Right forelimb (tissue), 1 donor: Measurements from ENCODE around the gene PARD3B.

Source experiments
- DNase-seq: peaks from one replicate; pipeline ENCODE4 v3.0.0-alpha.2; 2018

PARD3B gene

DNA sequence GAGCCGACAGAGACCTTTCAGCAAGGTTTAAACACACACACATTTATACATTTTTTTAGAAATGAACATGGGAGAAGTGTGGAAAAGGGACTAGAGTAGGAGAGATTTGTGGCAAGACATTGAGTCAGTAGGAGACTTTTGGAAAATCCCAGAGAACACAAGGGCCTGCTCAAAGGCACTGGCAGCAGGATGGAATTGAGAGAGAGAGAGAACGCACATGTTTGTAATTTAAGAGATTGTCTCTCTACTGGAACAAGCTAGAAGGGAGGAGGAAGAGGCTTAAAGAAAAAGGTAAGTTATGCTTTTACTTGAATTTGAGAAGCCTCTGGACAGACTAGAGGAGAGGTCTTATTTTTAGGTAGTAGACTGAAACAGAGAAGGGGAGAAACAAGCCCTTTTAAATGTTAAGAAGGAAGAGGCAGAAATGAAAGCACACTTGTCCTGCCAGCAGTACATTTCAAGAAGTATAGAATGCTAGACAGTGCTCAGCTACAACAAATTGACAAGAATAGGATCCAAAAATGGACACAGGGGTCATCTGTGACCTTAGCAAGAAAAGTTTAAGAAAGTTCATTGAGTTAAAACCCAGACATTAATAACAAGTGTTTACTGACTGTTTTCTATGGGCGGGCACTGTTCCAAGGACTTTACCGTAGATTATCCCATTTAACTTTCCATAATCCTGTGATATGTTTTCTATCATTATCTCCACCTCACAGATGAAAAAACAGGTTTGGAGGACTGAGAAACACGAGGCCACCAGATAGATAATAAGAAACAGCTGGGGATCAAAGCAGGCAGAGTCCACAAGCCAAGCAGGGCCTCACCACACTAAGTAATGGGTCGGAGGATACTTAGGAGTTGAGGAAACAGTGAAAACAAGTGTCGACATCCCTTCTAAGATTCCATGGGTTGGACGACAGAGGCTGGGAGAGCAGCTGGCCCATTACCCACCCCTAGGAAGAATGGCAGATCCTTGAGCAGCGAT, 830.5 kb downstream of the PARD3B start:
- no peak for DNase-seq

DNA sequence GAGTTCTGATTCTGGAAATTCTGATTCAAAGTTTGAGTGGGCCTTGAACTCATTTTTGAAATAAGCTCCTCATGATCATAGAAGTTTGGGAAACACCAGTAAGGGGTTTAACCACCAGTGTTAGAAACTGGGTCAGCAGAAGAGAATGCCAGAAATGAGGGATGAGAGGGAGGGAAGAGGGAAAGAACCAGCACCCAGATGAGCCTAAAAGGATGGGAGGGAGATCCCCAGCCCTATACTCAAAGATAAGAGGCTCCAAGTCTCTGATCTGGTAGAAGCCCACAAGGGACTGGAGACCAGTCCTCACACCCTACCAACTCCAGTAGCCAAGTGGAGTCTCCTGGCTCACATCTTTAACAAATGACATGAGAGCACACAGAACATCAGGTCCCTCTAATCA, 832.0 kb downstream of the PARD3B start:
- no peak for DNase-seq

DNA sequence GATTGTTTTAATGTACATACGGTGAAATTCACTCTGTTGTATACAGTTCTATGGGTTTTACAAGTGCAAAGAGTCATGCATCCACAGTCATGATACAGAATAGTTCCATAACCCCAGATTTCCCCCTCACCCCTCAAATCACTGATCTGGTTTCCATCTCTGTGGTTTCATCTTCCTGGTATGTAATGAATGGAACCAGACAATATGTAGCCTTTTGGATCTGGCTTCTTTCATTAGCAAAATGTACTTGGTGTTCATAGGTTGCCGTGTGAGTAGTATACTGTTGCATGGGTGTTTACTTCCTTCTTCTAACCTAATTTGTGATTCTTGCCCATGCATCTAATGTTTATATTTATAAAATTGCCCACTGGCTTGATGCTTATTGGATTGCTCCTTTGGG, 838.3 kb downstream of the PARD3B start:
- DNase-seq = no peak

DNA sequence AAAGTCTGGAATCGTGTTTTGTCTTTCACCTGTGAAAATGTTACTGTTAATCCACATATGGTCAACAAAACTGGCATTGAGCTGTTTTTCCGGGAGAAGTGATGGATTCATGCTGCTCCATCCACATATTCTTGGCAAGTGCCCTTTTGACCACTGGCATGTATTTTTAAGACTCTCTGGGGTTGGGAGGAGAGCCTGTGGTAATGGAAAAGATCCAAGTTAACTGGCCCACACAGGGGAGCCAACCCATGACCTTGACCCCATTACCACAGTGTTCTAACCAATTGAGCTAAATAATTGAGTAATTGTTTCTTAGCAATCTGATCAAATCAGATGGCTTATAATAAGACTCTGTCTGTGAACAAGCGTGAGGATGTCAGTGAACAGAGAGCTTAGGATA, 840.8 kb downstream of the PARD3B start:
- no peak for DNase-seq

DNA sequence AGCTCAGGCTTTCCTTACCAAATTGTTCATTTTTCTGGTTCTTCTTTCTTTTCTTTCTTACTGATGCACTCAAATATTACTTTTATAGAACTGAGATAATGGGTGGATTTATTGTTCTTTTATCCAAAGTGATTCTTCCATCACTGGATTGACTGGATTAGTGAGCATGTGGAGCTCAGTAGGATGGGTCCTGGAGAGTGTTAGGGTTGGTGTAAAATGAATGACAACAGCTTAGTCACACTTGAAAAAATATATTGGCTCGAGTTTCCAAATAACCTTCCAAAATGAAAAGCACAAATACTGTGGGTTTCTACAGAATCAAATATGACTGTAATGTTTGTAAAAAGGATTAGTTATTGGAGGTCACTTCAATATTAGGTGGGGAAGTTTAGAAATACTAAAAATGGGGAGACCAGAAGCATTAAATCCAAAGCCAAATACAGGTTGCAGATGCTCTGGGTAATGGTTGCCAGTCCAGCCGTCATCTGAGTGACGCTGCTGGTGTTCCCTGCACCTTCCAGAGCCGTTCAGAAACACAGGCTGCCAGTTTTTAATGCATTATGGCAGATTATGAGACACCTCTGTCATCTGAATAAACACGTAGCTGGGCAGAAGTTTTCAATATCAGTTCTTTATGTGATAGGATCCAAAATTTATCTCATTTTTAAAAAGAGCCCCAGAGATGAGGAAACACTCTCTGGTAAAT, 842.2 kb downstream of the PARD3B start:
- DNase-seq = no peak

DNA sequence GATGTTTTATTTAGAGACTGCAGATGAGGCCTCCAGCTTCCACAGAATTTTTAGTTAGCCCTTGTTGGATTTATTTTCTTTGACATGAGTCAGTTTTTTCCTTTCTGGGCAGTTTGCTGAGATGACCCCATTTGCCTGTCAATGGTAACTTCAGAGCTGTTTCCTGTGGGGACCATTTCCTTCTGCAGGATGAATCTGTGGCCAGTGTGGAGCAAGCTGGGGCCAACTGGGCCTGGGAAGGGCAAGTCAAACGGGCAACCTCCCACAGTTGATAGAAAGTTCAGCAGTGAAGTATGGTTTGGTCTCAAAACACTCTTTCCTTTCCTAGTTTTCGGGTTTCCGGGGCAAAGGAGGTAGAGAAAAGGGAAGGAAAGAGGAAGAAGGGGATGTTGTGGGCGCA, 845.6 kb downstream of the PARD3B start:
- no peak for DNase-seq

DNA sequence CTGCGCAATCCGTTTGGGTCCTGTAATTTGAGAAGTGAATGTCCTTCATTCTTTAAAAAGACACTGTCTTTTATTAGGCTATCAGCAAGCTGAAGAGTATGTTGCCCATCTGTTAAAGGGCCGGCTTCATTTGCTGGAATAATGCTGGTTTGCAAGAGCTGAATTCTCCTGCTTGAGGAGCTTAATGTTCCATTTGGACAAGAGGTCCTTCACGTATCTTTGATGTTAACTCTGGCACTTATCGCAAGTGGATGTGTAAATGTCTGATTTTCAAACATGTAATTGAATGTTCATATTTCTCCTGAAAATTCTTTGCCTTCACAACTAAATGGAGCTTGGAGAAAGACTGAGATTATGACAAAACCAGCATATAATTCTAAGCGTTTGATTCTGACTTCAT, 856.2 kb downstream of the PARD3B start:
- no peak for DNase-seq

DNA sequence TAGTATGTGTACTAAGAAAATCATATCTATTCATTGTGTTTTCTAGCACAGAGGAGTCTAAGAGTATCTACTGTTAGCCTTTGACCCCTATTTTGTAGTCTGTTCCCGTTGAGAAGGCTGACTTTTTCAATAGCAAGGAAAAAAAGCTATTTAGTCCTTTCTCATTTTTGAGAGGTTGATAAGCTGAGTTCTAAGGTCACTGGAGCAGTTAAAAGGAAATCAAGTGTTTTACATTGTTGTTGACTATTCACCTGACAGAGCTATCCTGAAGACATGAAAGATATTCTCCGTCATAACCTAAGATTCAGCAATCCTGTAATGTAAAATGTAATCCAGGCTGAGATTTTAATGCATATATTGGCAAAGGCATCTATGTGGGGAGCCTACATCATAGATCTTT, 856.7 kb downstream of the PARD3B start:
- no peak for DNase-seq

DNA sequence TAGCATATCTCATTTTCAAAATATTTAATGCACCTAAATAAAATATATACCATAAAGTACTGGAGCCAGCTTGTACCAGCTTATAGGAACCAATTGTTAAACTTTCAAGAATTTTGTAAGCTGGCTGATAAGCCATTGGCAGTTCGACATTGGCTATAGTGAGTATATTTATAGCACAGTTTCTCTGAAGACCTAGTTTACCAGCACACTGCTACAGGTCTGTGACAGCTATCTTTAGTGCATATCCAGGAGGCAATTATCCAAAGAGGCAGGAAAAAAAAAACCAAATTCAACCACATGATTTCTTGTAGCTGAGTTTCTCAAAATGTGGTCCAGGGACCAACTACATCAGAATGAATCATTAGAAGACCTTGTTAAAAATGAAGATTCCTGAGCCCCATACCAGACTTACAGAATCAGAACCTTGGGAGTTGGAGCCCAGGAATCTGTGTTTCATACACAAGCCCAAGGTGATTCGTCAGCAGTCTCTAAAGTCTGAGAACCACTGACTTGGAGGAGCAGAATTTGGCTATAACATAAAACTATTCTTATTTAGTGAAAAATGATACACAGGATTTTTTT, 858.1 kb downstream of the PARD3B start:
- DNase-seq = no peak

DNA sequence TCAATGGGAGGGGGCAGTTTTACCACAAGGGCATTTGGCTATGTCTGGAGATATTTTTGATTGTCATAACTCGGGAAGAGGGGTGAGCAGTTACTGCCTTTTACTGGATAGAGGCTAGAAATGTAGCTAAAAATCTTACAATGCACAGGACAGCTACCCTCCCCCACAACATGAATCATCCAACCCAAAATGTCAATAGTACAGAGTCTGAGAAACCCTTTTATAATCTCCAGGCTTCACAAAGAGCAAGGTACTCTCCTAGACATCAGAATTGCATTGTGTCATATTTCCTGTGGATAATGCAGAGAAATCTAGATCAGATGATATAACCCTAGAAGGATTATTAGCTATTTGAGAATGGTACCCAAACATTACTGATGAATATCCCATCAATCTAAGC, 859.9 kb downstream of the PARD3B start:
- no peak for DNase-seq

DNA sequence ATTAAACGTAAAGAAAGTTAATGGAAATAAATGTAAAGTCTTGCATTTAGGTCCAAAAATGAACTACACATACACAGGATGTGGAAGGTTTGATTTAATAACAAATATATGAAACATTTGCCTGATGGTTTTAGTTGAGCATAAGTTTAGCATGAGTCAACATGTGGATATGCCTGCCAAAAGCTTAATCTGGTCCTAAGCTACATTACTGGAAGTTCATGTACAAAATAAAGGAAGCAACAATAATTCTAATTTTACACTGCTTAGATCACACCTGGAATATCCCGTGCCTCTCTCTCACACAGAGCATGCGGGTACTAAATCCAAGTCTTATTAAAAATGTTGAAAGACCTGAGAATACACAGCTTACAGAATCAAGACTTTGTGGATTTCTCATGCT, 860.5 kb downstream of the PARD3B start:
- no peak for DNase-seq

DNA sequence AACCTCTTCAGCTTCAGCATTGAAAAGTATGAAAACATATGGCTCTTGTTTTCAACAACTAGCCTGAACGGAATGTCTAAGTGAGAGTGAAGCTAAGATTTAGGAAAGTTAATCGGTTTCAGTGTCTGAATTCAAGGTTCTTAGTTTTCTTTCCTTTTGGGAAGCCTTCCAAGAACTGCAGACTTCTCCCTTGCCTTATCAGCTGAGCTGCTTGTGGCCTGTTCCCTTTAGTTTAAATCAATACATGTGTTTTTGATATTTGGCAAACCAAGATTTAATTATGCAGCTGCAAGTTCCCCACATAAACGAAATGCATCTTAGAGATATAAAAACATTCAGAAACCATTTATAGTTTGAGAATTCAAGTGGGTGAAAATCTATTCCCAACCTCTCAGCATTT, 862.7 kb downstream of the PARD3B start:
- no peak for DNase-seq

DNA sequence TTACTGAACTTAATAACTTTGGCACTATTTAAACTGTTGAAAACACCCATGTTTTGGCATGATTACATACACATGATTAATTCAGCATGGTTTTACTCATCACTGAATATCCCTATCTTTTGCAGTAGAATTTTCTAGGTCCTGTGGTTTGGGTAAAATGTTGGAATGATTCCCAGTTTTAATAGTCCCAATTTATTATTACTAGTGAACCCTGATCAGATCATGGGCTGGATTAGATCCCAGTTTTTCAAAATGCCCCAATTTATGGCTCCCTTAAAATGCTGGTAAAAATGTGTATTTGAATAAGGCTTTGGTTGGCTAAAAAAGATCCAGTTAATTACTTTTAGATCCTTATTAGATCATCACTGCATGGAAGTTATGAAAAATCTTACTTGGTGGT, 863.4 kb downstream of the PARD3B start:
- no peak for DNase-seq

DNA sequence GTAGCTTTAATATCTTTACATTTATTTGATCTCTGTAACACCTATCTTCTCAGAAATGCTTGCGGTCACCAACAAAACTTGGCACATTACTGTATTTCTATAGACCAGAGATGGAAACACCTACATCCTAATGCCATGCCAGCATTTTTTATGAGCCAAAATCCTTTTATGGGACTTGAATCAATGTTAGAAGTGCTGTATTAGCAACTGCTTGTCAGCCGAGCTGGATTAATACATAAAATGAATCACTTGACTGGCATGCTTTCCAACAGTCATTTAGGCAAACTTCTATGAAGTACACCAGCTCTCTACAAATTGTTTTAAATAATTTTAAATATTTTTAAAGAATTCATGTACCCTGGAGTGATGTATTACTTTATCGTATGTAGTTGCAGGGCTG, 864.1 kb downstream of the PARD3B start:
- no peak for DNase-seq

DNA sequence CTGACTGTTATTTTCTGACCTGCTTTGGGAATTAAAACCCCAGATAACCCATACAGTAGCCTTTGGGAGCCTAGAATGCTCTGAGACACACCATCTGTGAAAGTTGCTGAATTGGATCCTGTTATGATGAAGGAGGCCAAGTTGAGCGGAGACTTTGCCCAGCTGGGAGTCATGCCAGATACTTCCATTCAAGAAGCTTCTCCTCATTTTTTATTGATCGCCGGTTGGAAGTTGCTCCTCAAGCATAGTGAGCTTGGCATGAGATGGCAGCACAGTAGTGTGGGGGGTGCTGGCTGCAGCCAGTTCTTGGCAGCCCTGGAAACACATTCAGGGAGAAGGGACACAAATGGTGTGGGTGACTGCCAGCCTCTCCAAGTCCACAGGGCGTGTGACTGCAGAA, 866.3 kb downstream of the PARD3B start:
- peak; percentile 48 for DNase-seq

DNA sequence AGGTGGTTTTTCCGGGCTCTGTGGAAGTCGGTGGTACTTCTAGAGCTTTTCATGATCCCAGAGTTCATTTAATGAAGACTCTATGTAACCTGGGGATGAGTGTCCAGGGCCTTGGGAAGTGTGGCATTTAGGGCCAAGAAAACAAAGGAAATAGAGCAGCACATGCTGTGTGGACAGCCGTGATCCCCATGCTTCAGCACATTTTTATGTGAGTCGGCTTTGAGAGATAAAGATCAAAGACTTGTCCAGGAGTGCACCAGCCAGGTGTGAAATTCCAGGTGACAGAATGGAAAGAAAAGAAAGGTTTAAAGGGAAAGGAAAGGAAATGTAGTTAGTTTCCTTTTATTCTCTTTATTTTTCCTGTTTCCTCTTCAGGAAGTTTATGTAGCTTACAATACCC, 879.1 kb downstream of the PARD3B start:
- DNase-seq = no peak

DNA sequence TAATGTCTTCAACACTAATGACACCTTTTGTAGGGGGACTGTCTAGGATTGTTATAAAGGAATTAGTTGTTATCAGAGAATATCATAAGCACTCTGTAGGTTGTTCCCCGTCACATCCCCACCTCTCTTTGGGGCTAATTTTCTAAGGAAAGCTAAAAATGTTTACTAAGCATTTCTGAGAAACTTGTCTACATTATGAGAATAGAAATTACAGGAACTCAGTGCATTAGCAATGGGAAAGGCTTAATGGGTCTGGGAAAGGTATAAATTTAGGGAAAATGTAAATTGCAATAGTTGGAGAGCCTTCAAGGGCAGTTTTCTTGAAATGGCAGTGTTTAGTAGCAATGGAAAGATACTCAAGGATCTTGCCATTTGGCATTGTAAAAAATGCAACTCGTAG, 879.8 kb downstream of the PARD3B start:
- DNase-seq = no peak

DNA sequence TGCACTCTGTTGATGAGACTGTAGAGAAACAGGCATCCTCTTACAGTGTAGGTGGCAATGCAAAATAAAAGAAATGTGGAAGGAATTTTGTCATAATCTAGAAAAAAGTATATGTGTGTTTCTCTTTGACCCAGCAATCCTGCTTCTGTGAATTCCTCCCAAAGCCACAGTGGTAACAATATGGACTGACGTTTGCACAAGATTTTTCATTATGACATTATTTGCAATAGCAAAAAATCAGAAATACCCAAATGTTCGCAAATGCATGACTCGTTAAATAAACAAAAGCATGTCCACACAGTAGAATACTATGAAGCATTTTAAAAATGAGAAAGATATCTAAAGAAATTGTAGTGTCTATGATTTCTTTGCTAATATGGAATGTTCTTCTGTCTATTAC, 881.8 kb downstream of the PARD3B start:
- DNase-seq = no peak

DNA sequence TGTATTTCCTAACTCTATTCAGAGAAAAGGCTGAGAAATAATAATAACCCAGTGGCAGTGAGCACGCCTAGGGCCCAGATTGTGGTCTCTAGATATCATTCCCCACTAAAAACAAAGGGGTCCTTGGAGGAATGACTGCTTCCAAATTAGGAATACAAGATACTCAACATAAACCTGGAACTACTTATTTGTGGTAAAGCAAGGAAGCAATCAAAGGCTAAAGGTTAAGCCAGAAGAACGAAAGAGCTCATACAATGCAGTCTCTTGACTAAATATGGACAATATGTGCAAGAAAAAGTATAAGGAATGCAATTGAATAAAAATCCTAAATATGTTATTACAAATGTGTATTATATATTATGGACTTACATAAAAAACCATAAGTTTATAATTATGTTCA, 883.5 kb downstream of the PARD3B start:
- DNase-seq = no peak

DNA sequence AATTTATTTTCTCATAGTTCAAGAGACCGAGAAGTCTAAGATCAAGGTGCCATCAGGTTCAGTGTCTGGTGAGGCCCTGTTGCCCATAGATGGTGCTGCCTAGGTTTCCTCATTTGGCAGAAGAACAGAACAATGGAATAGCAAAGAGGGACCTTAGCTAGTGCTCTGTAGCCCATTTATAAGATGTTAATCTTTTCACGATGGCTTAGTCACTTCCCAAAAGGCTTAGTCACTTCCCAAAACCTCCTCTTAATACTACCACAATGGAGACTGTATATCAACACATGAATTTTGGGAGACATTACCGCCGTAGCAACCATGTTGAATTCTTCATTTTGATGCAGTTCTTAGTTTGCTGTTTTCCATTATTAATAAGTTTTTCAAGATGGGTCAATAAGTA, 890.7 kb downstream of the PARD3B start:
- DNase-seq = no peak

DNA sequence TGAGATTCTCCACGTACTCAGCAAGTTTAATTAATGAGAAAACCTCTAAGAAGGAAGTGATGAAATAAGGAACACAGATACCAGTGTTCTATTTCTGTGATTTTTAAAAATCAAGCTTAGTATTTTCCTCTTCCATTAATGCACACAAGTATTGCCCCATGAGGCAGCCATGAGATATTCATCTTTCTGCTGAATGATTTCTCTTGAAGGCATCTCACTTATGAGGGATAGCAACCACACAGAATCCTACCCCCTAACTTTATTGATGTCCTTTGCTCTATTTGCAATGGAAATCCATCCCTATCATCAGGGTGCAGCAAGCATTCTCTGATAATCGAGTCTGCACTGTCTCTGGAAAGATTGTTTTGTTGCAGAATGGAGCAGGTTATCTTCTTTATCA, 893.0 kb downstream of the PARD3B start:
- DNase-seq = no peak

DNA sequence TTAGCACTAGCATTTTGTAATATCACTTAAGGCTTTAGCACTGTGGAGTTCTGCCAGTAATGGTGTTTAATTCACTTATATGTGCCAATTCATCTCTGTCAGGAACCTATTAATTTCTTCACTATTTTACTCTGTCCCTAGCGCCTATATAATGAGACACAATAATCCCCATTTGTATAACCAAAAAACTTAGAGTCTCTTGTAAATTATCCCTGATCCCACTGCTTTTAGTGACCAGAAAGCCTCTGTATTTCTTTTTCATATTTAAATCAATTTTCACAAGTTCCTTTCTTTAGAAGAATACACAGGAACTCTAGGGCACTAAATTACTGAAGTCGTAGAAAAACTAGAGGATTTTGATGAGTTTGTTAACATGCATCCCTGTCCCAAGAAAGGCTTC, 894.3 kb downstream of the PARD3B start:
- no peak for DNase-seq

DNA sequence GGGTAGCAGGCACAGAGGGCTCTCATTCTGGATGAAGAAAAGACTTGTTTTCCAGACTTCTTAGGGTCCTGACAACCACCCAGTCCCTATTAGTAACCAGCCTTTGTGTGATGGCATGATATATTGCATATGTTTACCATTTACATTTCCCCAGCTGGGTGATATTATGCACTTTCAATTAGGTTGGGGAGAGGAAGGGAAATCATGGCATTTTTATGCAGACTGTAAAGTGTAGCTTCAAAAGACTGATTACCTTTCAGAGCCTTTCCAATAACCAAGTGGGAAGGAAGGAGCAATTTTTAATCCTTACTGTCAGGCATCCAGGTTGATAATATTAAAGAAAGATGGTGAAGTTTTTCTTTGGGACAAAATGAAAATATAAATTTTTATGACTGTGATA, 896.2 kb downstream of the PARD3B start:
- no peak for DNase-seq

DNA sequence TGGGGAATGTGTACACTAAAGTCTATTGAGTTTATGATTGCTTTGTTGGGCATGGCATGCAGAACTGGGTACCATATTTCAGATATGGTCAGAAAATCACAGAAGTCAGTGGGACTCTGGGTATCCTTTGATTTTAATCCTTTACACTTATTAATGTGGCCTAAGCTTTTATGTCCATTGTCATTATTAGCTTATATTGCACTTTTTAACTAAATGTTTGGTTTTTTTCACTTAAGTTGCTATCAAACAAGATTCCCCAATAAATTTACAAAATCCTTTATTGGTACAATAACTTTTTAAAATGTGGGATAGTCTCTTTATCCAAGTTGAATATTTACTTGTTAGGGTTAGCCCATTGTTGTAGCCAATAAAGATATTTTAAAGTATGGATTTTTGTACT, 902.9 kb downstream of the PARD3B start:
- DNase-seq = no peak
